GM12864 (cell line): ENCODE measurements around the gene IGF2BP3.

Experiments used
- DNase-seq: peaks from one replicate; pipeline ENCODE4 v3.0.0-alpha.2; 2011; ENCODE audit warnings: low read depth
- H3K4me3 ChIP-seq: 2 replicates; pipeline ENCODE4 v1.5.1; 2011; ENCODE audit warnings: mild to moderate bottlenecking, low read depth, low read length, control low read depth
- TF ChIP-seq, protein P1 (sequence below): IDR thresholded peaks from 2 replicates; pipeline ENCODE4 v1.5.1; 2011; ENCODE audit warnings: low read depth, mild to moderate bottlenecking, moderate library complexity, low read length, control low read depth, inconsistent platforms; ENCODE audit errors: missing control alignments

Gene IGF2BP3

DNA sequence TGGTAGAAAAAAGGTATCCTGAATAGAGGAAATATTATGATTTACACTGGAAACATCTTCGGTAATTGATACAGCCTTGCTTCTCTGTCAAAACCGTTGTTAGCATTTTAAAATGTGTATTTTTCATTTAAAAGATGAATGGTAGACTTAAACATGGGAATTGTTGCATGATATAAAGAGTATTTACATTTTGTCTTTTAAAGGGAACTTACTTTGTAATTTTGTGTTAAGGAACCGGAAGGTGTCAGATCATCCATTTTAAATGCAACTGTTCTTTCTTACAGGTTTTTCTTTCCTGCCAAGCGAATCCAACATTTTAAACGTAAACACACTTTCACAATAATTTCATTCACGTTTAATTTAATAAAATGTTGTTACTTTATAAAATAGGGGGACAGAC, 1.8 kb upstream of the IGF2BP3 start:
- H3K4me3 ChIP-seq = peak overlapping the region; percentile 91
- no peak for DNase-seq
- TF ChIP-seq, protein P1, sequence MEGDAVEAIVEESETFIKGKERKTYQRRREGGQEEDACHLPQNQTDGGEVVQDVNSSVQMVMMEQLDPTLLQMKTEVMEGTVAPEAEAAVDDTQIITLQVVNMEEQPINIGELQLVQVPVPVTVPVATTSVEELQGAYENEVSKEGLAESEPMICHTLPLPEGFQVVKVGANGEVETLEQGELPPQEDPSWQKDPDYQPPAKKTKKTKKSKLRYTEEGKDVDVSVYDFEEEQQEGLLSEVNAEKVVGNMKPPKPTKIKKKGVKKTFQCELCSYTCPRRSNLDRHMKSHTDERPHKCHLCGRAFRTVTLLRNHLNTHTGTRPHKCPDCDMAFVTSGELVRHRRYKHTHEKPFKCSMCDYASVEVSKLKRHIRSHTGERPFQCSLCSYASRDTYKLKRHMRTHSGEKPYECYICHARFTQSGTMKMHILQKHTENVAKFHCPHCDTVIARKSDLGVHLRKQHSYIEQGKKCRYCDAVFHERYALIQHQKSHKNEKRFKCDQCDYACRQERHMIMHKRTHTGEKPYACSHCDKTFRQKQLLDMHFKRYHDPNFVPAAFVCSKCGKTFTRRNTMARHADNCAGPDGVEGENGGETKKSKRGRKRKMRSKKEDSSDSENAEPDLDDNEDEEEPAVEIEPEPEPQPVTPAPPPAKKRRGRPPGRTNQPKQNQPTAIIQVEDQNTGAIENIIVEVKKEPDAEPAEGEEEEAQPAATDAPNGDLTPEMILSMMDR = no peak

DNA sequence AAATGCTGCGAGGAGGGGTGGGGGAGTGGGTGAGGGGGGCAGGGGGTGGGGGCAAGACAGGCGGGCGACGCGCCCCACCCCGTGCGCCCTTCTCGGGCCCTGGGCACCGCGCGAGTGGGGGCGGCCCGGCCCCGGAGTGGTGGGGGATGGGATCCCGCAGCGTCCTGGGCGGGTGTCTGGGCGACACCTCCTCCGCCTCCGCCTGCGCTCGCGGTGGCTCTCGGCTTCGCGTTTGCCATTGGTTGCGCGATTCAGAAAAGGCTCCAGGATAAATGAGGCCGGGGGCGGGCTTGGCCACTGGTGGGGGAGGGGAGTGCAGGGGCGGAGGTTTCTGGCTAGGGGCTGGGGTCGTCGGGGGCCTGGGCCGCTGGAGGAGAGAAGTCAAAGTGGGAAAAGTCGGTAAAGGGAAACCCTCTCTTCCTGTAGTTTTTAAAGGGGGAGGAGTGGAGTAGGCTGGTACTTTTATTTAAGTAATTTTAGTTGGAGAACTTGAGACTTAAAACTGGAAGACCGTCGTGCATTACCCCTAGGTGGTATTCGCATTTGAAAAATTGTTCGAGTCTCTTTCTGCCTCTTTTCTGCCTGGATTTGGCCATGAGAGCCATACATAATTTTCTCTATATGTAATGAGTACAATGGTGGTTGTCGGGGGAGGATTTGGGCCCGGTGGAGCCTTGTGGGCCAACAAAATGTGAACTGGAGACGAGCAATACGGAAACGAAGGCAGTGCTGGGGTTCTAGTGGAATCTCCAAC, 992 bp upstream of the IGF2BP3 start:
- DNase-seq = peak; percentile 67
- TF ChIP-seq, protein P1 = no peak
- H3K4me3 ChIP-seq = peak overlapping the region; percentile 91

DNA sequence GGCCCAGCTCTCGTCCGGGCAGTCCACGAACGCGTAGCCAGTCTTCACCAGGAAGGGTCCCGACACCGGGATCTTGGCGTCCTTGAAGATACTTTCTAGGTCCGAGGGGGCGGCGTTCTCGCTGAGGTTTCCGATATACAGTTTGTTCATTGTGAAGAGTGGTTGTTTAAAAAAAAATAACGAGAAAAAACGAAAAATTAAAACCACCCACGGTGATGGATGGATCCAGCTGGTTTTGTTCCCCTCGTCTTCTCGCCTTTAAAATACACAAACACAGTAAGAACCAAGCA, 385 bp downstream of the IGF2BP3 start:
- peak overlapping the region; percentile 91 for H3K4me3 ChIP-seq
- TF ChIP-seq, protein P1 = no peak
- no peak for DNase-seq

- peak overlapping the region; percentile 91 for H3K4me3 ChIP-seq
- TF ChIP-seq, protein P1 = peak; percentile 27
Measured at GRCh38 chr7:23469150-23469960, 936 bp downstream of the IGF2BP3 start.

GRCh38 chr7:23468526-23469149, 1.7 kb downstream of the IGF2BP3 start:
- peak overlapping the region; percentile 91 for H3K4me3 ChIP-seq
- no peak for DNase-seq
- TF ChIP-seq, protein P1 = no peak

More at GRCh38 chr7:23469150-23469960, 936 bp downstream of the IGF2BP3 start:
- no peak for DNase-seq

DNA sequence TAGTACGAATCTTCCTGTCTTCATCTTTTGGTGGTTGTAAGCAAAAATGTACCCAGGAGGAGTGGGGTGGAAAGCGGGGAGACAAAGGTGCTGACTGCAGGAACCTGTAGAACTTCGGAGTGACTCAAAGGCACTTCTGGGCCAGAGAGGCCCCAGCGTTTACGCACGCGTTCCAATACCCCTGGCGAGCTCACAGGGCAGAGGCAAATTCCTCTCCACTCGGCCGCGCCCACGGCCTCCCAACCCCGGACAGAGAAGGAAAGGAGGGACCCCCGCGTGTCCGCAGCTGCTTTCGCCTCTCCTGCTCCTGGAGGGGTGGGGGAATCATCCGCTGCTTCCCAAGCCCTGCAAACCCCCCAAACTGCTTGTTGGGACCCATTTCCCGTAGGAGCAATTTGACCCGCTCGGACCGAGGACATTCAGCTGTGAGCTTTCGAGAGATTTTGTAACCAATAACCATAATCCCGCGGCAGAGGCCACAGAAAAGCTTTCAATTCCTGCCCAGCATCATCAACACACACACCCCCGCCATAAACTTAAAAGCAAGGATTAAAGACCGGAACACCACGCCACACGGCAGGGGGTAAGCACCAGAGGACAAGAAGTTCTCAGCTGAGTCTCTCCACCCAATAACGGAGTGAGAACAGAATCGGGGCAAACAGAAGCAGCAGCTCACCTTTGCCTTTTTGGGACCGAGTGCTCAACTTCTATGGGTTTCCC, 2.3 kb downstream of the IGF2BP3 start:
- DNase-seq = no peak
- H3K4me3 ChIP-seq = peak overlapping the region; percentile 91
- TF ChIP-seq, protein P1 = no peak
